ENCODE measurements around the gene TRAT1. TPM values are rescaled to one million over a fixed set of nuclear protein-coding genes. Genes with fewer than 3 reads are reported as not detected.

Gene TRAT1
- total RNA-seq, 1 experiment from 2014 or later: not detected

DNA sequence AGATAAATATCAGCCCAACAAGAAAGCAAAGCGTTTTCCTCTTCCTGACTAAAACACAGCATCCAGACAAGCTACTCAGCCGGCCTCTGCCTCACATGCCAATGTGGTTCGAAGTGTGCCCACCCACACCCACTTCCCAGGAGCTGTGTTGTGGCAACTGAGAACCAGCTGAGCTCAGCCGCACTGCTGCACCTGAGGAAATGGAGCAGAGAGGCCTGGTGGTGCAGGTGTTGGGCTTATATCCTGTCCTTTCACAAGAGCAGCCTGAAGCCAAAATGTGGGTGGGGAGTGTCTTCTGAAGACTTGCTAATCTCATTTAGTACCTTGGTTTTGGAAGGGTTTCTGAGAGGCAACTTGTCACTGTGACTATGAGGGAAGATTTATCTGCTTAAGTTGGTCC lies 42.4 kb upstream of the TRAT1 start:
- H3K27ac Mint-ChIP-seq (ENCODE audit: unreplicated experiment): no peak overlapping the region
- BruUV-seq (replicated peaks): no TSS peak
- no peaks in the 10 kb centered on the region for H3K4me1 Mint-ChIP-seq (ENCODE audit: low read depth, unreplicated experiment)
- no peak for DNase-seq
- TF ChIP-seq CTCF (IDR thresholded peaks at IDR 0.05; ENCODE audit: insufficient read depth in 1 of 2, low read depth in 1 of 2, low read length in 1 of 2, severe bottlenecking in 1 of 2, unreplicated experiment in 1 of 2): no peak
- ChIA-PET CTCF (no interaction called here), POLR2A (no interaction called here)
- intact Hi-C loops (cut with micrococcal nuclease; ENCODE audit: unreplicated experiment): no loop called here
- no peaks in the 10 kb centered on the region for H3K27me3 Mint-ChIP-seq (ENCODE audit: insufficient read depth, unreplicated experiment)
- H3K9me3 Mint-ChIP-seq (ENCODE audit: unreplicated experiment): no peaks in the 10 kb centered on the region
- no peaks in the 10 kb centered on the region for H3K4me1 ChIP-seq
- no peaks in the 10 kb centered on the region for H3K9me3 ChIP-seq
- no peaks in the 10 kb centered on the region for H3K36me3 Mint-ChIP-seq (ENCODE audit: insufficient read depth, unreplicated experiment)
- H3K36me3 ChIP-seq (ENCODE audit: control insufficient read depth, insufficient read depth, low read length): no peaks in the 10 kb centered on the region
- no peak overlapping the region for H3K4me3 ChIP-seq (ENCODE audit: low read depth, low read length)
- H3K4me3 Mint-ChIP-seq (ENCODE audit: unreplicated experiment): no peak overlapping the region
- no peaks in the 10 kb centered on the region for H3K27me3 ChIP-seq (replicated peaks; ENCODE audit: control insufficient read depth, insufficient read depth, low read length)

- no peak for TF ChIP-seq CTCF (IDR thresholded peaks at IDR 0.05; ENCODE audit: insufficient read depth in 1 of 2, low read depth in 1 of 2, low read length in 1 of 2, severe bottlenecking in 1 of 2, unreplicated experiment in 1 of 2)
- no peaks in the 10 kb centered on the region for H3K27me3 ChIP-seq (replicated peaks; ENCODE audit: control insufficient read depth, insufficient read depth, low read length)
- no peak overlapping the region for H3K27ac Mint-ChIP-seq (ENCODE audit: unreplicated experiment)
- BruUV-seq (replicated peaks): no TSS peak
- H3K4me1 Mint-ChIP-seq (ENCODE audit: low read depth, unreplicated experiment): no peaks in the 10 kb centered on the region
- CTCF ChIA-PET: no interaction called here
- no peaks in the 10 kb centered on the region for H3K4me1 ChIP-seq
- H3K9me3 Mint-ChIP-seq (ENCODE audit: unreplicated experiment): no peaks in the 10 kb centered on the region
- H3K27me3 Mint-ChIP-seq (ENCODE audit: insufficient read depth, unreplicated experiment): no peaks in the 10 kb centered on the region
- H3K4me3 ChIP-seq (ENCODE audit: low read depth, low read length): no peak overlapping the region
- no peak overlapping the region for H3K4me3 Mint-ChIP-seq (ENCODE audit: unreplicated experiment)
- H3K9me3 ChIP-seq: 0 out of 2 replicates have a peak, but pooled peaks cover 4% of the 10 kb centered on the region
- intact Hi-C loops (cut with micrococcal nuclease; ENCODE audit: unreplicated experiment): no loop called here
- DNase-seq: no peak
- H3K36me3 Mint-ChIP-seq (ENCODE audit: insufficient read depth, unreplicated experiment): no peaks in the 10 kb centered on the region
- H3K36me3 ChIP-seq (ENCODE audit: control insufficient read depth, insufficient read depth, low read length): no peaks in the 10 kb centered on the region
- POLR2A ChIA-PET: no interaction called here
Measured at GRCh38 chr3:108791473-108791872, 31.1 kb upstream of the TRAT1 start.

DNA sequence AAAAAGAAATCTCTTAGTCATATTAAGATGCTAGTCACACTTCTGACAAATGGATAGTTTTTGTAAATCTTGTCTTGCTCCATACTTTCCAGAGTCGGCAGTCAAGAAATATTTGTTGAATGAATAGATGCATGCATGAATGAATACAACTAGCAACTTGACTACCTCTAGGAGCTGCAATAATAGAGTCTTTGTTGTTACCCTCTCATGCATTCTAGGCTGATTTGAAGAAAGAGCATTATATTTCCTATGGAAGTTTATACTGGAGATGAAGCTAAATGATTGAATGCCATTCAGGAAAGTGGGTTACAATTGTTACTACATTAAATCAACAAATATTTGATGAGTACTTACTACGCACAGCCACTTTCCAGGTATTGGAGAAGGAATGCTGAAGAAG lies 18.1 kb upstream of the TRAT1 start:
- Mint-ChIP-seq H3K27me3 (ENCODE audit: insufficient read depth, unreplicated experiment) (peaks cover 3% of the 10 kb centered on the region), H3K36me3 (ENCODE audit: insufficient read depth, unreplicated experiment) (no peaks in the 10 kb centered on the region)
- POLR2A ChIA-PET: no interaction called here

More for the DNA sequence above, 18.1 kb upstream of the TRAT1 start:
- Histone ChIP-seq H3K36me3 (ENCODE audit: control insufficient read depth, insufficient read depth, low read length) (no peaks in the 10 kb centered on the region), H3K4me1 (peaks cover 5% of the 10 kb centered on the region), H3K4me3 (ENCODE audit: low read depth, low read length) (no peak overlapping the region), H3K9me3 (no peaks in the 10 kb centered on the region), H3K27me3 (replicated peaks; ENCODE audit: control insufficient read depth, insufficient read depth, low read length) (no peaks in the 10 kb centered on the region)
- Mint-ChIP-seq H3K9me3 (ENCODE audit: unreplicated experiment) (peaks cover 29% of the 10 kb centered on the region), H3K27ac (ENCODE audit: unreplicated experiment) (no peak overlapping the region), H3K4me1 (ENCODE audit: low read depth, unreplicated experiment) (peaks cover 10% of the 10 kb centered on the region), H3K4me3 (ENCODE audit: unreplicated experiment) (no peak overlapping the region)
- intact Hi-C loops (cut with micrococcal nuclease; ENCODE audit: unreplicated experiment): no loop called here
- CTCF ChIA-PET: no interaction called here
- BruUV-seq (replicated peaks): no TSS peak
- DNase-seq: no peak
- TF ChIP-seq CTCF (IDR thresholded peaks at IDR 0.05; ENCODE audit: insufficient read depth in 1 of 2, low read depth in 1 of 2, low read length in 1 of 2, severe bottlenecking in 1 of 2, unreplicated experiment in 1 of 2): no peak
